Measurements from ENCODE around the gene PHF21A.

DNA sequence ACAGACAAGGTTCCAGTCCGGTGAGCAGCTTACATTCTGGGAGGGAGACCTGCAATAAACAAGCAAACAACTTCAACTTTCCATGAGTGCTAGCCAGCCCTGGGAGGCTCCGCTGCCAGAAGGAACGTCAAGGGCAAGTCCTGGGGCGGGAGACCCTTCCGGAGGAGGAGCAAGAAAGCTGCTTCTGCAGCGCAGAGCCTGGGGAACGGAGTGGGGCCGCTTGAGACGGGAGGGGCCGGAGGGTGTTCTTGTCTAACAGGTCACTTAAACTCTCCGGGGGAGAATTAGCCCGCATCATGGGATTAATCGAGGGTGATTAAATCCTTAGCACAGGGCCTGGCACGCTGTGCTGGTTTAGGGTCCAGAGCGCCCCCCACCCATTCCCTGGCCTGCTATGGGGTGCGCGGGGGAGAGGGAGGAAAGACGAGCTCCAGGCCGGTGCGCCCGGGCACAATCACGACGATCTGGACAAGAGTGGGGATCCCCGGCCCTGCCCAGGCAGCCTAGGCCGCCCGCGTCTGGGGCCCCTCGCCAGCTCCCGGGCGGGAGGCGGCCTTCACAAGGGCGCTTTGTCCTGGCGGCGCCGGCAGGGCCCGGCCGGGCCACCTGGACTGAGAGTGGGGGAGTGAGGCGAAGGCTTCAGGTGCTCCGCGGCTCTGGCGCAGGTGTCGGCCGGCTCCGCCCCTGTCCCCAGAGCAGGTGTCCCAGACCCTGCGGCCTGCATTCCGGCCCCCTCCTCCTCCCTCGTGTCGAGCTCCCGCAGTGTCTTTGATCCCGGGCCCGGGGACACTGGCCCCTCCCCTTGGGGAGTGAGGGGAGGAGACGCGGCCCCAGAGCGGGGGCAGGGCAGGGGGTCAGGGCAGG lies 199.5 kb downstream of the PHF21A start:
- TF ChIP-seq, protein P1, sequence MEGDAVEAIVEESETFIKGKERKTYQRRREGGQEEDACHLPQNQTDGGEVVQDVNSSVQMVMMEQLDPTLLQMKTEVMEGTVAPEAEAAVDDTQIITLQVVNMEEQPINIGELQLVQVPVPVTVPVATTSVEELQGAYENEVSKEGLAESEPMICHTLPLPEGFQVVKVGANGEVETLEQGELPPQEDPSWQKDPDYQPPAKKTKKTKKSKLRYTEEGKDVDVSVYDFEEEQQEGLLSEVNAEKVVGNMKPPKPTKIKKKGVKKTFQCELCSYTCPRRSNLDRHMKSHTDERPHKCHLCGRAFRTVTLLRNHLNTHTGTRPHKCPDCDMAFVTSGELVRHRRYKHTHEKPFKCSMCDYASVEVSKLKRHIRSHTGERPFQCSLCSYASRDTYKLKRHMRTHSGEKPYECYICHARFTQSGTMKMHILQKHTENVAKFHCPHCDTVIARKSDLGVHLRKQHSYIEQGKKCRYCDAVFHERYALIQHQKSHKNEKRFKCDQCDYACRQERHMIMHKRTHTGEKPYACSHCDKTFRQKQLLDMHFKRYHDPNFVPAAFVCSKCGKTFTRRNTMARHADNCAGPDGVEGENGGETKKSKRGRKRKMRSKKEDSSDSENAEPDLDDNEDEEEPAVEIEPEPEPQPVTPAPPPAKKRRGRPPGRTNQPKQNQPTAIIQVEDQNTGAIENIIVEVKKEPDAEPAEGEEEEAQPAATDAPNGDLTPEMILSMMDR (IDR thresholded peaks at IDR 0.05; ENCODE audit: low read length), result no peak
- TF ChIP-seq EZH2 (IDR thresholded peaks at IDR 0.05; ENCODE audit: borderline replicate concordance, low read length), result no peak

Measured in OCI-LY1 (cell line).